Measurements from ENCODE around the gene RAP1A. TPM values are rescaled to one million over a fixed set of nuclear protein-coding genes. Genes with fewer than 3 reads are reported as not detected.

The RAP1A gene
- polyA plus RNA-seq, 2 donors = 56.8 to 60.2 TPM

DNA sequence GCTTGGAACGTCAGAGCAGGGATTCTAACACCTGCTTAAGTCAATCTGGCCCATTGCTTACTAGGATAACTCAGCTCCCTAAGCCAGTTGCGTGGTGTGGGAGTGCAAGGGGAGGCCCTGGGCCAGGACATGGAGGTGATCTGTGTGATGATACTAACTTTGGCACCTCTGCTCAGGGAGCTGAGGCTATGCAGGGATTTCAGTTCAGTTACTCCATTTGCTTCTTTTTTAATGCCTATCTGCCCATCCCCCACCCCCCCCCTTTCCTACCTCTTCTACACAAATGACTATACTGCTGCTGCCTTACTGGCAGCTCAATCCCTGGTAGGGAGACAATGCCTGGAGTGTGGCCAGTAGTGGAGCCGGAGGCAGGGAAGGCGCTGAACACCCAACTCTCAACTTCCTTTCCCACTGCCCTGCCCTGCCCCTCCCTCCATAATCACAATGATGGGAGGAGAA is 100.1 kb downstream of the RAP1A start:
- Histone ChIP-seq H3K27me3 (ENCODE audit: control insufficient read depth in 1 of 2, insufficient read depth in 2 of 2, low read length in 2 of 2) (no peaks in the 10 kb centered on the region), H3K4me1 (ENCODE audit: control insufficient read depth in 2 of 2, insufficient read depth in 2 of 2, low read length in 1 of 2) (peaks cover 7 to 23% of the 10 kb centered on the region in 2 donors), H3K27ac (ENCODE audit: low read depth in 2 of 2, low read length in 1 of 2) (peak overlapping the region in 1 of 2 donors; percentile 50), H3K4me3 (ENCODE audit: low read depth in 1 of 2, low read length in 2 of 2) (no peak overlapping the region), H3K9me3 (ENCODE audit: control insufficient read depth in 2 of 2, insufficient read depth in 1 of 2, low read depth in 1 of 2, low read length in 1 of 2) (no peaks in the 10 kb centered on the region), H3K36me3 (ENCODE audit: control insufficient read depth in 2 of 2, insufficient read depth in 2 of 2, low read length in 1 of 2) (no peaks in the 10 kb centered on the region)
- 53 to 54% methylated on average over 4 of the region's 4 CpGs for WGBS, 2 donors

DNA sequence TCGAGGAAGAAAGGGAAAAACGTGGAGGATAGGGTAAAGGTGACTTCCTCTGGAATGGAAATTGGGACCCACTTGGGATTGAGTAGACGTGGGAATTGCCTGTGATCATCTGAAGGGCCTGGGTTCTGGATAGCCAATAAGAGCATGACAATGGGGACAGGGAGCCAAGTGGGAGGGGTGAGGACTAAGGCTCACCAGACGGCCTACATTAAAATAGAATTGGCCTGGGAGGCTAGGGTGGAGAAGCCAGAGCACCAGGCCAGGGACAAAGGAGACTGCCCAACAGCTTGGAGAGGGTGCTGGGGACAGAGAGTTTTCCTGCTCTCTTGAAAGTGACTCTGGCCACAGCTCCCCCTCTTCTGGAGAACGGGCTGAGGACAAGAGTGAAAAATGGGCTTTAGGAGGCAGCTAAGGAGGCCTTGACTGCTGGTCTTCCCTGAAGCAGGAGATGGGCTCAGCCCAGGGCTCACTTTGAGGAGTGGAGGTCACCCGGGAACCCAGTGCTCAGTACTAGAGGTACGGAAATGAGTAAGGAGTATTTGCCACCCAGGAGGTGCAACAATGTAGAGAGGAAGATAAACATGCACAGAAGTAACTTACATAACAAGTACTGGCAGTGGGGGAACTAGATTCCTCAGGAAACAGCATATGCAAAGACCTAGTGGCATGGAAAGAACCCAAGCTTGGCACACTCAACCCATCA is 100.8 kb downstream of the RAP1A start:
- Histone ChIP-seq H3K9me3 (ENCODE audit: control insufficient read depth in 2 of 2, insufficient read depth in 1 of 2, low read depth in 1 of 2, low read length in 1 of 2) (no peaks in the 10 kb centered on the region), H3K36me3 (ENCODE audit: control insufficient read depth in 2 of 2, insufficient read depth in 2 of 2, low read length in 1 of 2) (no peaks in the 10 kb centered on the region), H3K4me1 (ENCODE audit: control insufficient read depth in 2 of 2, insufficient read depth in 2 of 2, low read length in 1 of 2) (peaks cover 7 to 25% of the 10 kb centered on the region in 2 donors), H3K4me3 (ENCODE audit: low read depth in 1 of 2, low read length in 2 of 2) (no peak overlapping the region), H3K27me3 (ENCODE audit: control insufficient read depth in 1 of 2, insufficient read depth in 2 of 2, low read length in 2 of 2) (no peaks in the 10 kb centered on the region), H3K27ac (ENCODE audit: low read depth in 2 of 2, low read length in 1 of 2) (peak overlapping the region; percentile 42 to 50)
- WGBS, 2 donors = 57 to 58% methylated on average over 7 of the region's 7 CpGs

DNA sequence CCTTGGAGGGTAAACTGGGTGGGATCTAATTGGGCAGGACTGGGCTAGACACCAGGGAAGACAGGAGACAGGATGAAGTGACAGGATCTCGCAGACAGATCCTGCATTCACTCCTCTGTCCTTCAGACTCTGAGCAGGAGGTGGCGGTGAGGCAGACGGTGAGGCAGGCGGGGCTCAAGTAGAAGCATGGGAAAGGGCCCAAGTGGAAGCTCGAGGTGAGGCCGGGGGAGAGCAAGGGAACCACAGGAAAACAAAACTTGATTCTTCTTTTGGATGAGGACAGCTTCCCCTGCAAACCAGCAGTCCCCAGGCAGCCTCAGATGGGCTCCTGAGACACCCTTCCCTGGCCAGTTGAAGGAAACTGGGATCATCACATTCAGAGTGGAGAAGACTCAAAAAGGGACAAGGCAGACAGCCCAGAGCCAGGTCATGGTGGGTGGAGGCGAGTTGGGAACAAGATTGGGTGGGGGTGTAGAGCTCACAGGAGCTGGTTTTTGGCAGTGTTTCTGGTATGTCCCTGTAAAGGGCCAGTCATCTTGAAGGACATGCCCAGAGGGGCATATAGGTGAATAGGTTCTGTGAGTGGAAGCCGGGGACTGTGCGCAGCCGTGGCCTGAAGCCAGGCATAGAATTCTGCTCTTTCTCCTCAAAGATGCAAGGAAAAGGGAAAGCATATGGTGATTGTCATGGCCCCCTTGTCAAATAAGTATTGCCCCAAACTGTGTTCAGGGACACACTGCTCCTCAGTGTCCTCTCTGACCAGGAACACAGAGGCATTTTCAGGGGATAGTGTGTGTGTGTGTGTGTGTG is 101.6 kb downstream of the RAP1A start:
- no peaks in the 10 kb centered on the region for H3K36me3 ChIP-seq (ENCODE audit: control insufficient read depth in 2 of 2, insufficient read depth in 2 of 2, low read length in 1 of 2)
- no peak overlapping the region for H3K4me3 ChIP-seq (ENCODE audit: low read depth in 1 of 2, low read length in 2 of 2)
- H3K4me1 ChIP-seq (ENCODE audit: control insufficient read depth in 2 of 2, insufficient read depth in 2 of 2, low read length in 1 of 2) = peaks cover 7 to 25% of the 10 kb centered on the region in 2 donors
- no peaks in the 10 kb centered on the region for H3K27me3 ChIP-seq (ENCODE audit: control insufficient read depth in 1 of 2, insufficient read depth in 2 of 2, low read length in 2 of 2)
- peak overlapping the region; percentile 42 to 44 for H3K27ac ChIP-seq (ENCODE audit: low read depth in 2 of 2, low read length in 1 of 2)
- 46 to 49% methylated on average over 10 of the region's 10 CpGs for WGBS, 2 donors
- no peaks in the 10 kb centered on the region for H3K9me3 ChIP-seq (ENCODE audit: control insufficient read depth in 2 of 2, insufficient read depth in 1 of 2, low read depth in 1 of 2, low read length in 1 of 2)

DNA sequence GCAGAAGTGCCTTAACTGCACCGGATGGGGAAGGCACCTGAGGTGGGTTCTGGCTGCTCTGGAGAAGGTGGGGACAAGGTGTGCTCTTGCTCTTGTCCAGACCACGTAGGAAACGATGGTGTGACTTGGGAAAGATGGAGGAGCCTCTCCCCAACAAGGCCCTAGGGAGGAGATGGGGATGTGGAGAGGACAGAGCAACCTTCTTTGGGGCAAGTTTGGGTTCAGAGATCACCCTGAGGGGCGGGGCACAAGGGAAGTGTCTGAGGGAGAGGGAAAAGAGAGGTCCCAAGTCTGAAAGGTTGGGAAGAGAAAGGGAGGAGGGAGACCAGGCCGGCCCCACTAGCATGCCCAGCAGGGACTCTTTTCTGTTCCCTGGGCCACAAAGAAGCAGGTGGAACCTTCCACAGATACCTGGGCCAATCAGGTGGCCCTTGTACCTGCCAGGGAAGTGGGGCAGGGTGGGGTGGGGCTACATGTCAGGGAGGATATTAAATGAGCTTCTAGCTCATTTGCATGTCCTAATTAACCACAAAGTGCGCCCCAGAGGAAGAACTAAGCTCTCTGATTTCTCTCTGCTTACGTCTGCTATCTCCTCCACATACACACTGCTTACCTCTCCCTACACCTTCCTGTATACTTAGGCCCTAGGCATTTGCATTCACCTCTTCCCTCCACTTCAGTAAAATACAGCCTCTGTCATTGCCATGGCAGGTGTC is 103.7 kb downstream of the RAP1A start:
- Histone ChIP-seq H3K4me1 (ENCODE audit: control insufficient read depth in 2 of 2, insufficient read depth in 2 of 2, low read length in 1 of 2) (peaks cover 7 to 25% of the 10 kb centered on the region in 2 donors), H3K27ac (ENCODE audit: low read depth in 2 of 2, low read length in 1 of 2) (peak overlapping the region in 1 of 2 donors; percentile 15), H3K36me3 (ENCODE audit: control insufficient read depth in 2 of 2, insufficient read depth in 2 of 2, low read length in 1 of 2) (peaks cover 0 to 3% of the 10 kb centered on the region in 2 donors), H3K9me3 (ENCODE audit: control insufficient read depth in 2 of 2, insufficient read depth in 1 of 2, low read depth in 1 of 2, low read length in 1 of 2) (no peaks in the 10 kb centered on the region), H3K4me3 (ENCODE audit: low read depth in 1 of 2, low read length in 2 of 2) (no peak overlapping the region), H3K27me3 (ENCODE audit: control insufficient read depth in 1 of 2, insufficient read depth in 2 of 2, low read length in 2 of 2) (no peaks in the 10 kb centered on the region)
- WGBS, 2 donors = 76 to 77% methylated on average over 7 of the region's 7 CpGs

DNA sequence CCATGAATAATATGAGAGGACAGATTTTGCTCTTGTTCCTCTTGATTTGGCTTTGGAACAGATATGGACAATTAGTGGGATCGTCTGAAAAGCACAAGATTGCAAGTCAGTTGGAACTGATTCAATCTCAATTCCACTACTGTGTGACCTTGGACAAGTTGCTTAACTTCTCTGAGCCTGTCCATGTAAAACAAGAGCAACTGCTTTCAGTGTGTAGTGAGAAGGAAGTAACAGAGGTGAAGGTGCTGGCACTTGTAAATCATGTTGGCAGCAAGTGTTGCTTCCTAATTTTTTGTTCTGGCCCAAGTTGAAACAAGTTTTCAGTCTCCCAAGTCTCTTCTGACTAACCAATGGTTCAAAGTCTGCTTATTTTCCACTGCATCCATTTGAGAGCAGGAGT is 104.3 kb downstream of the RAP1A start:
- Histone ChIP-seq H3K4me1 (ENCODE audit: control insufficient read depth in 2 of 2, insufficient read depth in 2 of 2, low read length in 1 of 2) (peaks cover 7 to 25% of the 10 kb centered on the region in 2 donors), H3K27ac (ENCODE audit: low read depth in 2 of 2, low read length in 1 of 2) (peak overlapping the region in 1 of 2 donors; percentile 18), H3K4me3 (ENCODE audit: low read depth in 1 of 2, low read length in 2 of 2) (no peak overlapping the region), H3K27me3 (ENCODE audit: control insufficient read depth in 1 of 2, insufficient read depth in 2 of 2, low read length in 2 of 2) (no peaks in the 10 kb centered on the region), H3K36me3 (ENCODE audit: control insufficient read depth in 2 of 2, insufficient read depth in 2 of 2, low read length in 1 of 2) (peaks cover 0 to 3% of the 10 kb centered on the region in 2 donors), H3K9me3 (ENCODE audit: control insufficient read depth in 2 of 2, insufficient read depth in 1 of 2, low read depth in 1 of 2, low read length in 1 of 2) (no peaks in the 10 kb centered on the region)
- WGBS, 2 donors = 26% methylated on average over 1 of the region's 1 CpG

DNA sequence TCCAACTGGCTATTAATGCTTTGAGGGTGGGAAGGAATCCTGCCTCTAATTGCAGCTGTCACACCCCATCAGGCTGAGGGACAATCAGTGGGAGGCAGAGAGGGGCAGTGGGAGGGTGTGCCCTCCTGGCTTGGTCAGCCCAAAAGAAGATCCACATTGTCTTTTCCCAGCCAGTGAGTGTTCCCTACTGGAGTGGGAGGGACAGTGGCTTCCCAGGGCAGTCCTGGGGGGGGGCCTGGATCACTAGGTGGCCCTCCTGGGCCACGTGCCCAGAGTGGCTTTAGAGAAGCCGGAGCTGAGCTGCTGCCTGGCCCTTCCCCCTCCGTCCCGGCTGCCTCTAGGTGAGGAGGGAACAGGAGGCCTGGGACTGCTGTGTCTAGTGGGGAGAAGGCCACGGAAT is 105.6 kb downstream of the RAP1A start:
- H3K4me1 ChIP-seq (ENCODE audit: control insufficient read depth in 2 of 2, insufficient read depth in 2 of 2, low read length in 1 of 2) = peaks cover 4 to 22% of the 10 kb centered on the region in 2 donors
- no peaks in the 10 kb centered on the region for H3K9me3 ChIP-seq (ENCODE audit: control insufficient read depth in 2 of 2, insufficient read depth in 1 of 2, low read depth in 1 of 2, low read length in 1 of 2)
- H3K27me3 ChIP-seq (ENCODE audit: control insufficient read depth in 1 of 2, insufficient read depth in 2 of 2, low read length in 2 of 2) = no peaks in the 10 kb centered on the region
- H3K4me3 ChIP-seq (ENCODE audit: low read depth in 1 of 2, low read length in 2 of 2) = no peak overlapping the region
- no peak overlapping the region for H3K27ac ChIP-seq (ENCODE audit: low read depth in 2 of 2, low read length in 1 of 2)
- WGBS, 2 donors = 32 to 38% methylated on average over 5 of the region's 5 CpGs
- H3K36me3 ChIP-seq (ENCODE audit: control insufficient read depth in 2 of 2, insufficient read depth in 2 of 2, low read length in 1 of 2) = peaks cover 0 to 3% of the 10 kb centered on the region in 2 donors

DNA sequence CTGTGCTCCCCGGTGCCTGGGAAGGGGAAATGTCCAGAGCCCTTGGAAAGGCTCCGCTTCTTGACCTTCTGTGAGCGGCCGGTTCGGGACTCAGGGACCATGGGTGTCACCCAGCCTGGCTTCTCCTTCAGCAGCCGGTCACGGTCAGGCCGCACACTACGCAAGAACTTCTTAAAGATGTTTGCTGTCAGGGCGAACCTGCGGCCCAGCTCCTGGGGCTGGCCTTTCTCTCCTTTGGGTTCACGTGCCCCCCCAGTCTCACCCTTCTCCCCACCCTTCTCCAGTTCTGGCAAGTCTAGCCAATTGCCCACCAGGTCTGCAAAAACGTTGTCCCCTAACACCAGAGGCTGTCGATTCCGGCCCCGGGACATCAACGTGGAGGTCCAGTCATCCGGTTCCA is 107.5 kb downstream of the RAP1A start:
- H3K9me3 ChIP-seq (ENCODE audit: control insufficient read depth in 2 of 2, insufficient read depth in 1 of 2, low read depth in 1 of 2, low read length in 1 of 2) = no peaks in the 10 kb centered on the region
- peaks cover 0 to 6% of the 10 kb centered on the region in 2 donors for H3K4me1 ChIP-seq (ENCODE audit: control insufficient read depth in 2 of 2, insufficient read depth in 2 of 2, low read length in 1 of 2)
- no peaks in the 10 kb centered on the region for H3K27me3 ChIP-seq (ENCODE audit: control insufficient read depth in 1 of 2, insufficient read depth in 2 of 2, low read length in 2 of 2)
- H3K27ac ChIP-seq (ENCODE audit: low read depth in 2 of 2, low read length in 1 of 2) = no peak overlapping the region
- H3K36me3 ChIP-seq (ENCODE audit: control insufficient read depth in 2 of 2, insufficient read depth in 2 of 2, low read length in 1 of 2) = peaks cover 0 to 3% of the 10 kb centered on the region in 2 donors
- 84 to 89% methylated on average over 18 of the region's 18 CpGs for WGBS, 2 donors
- H3K4me3 ChIP-seq (ENCODE audit: low read depth in 1 of 2, low read length in 2 of 2) = no peak overlapping the region

DNA sequence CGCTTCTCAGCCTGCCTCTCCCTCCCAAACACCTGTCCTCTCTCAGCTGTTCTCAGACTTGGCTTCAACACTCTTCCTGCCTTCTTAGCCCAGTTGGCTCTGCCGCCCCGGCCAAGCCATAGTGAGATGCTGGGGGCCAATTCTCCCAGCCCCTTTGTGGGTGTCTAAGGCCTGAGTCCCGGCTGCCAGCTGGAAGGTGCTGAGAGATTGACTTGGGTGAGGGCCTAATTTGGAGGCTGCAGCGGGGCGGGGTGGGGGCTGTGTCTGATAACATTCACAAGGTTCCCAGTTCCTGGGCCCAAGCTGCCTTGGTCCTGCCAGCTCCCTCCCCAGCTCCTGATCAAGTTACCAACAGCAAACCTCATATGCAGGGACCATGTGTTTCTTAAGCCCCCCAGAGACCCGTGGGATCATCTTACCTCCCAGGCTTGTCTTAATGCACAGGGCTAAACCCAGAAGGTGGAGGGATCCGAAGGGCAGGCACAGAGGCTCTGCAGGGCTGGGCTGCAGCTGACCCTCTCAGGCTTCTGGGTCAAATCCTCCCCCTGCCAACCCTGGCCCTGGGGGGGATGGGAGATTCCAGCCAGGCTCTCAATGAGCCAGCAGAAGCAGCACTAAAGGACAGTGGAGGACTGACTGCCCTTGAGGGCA is 109.8 kb downstream of the RAP1A start:
- Histone ChIP-seq H3K4me1 (ENCODE audit: control insufficient read depth in 2 of 2, insufficient read depth in 2 of 2, low read length in 1 of 2) (peaks cover 3 to 8% of the 10 kb centered on the region in 2 donors), H3K27me3 (ENCODE audit: control insufficient read depth in 1 of 2, insufficient read depth in 2 of 2, low read length in 2 of 2) (no peaks in the 10 kb centered on the region), H3K27ac (ENCODE audit: low read depth in 2 of 2, low read length in 1 of 2) (peak overlapping the region in 1 of 2 donors; percentile 20), H3K9me3 (ENCODE audit: control insufficient read depth in 2 of 2, insufficient read depth in 1 of 2, low read depth in 1 of 2, low read length in 1 of 2) (no peaks in the 10 kb centered on the region), H3K4me3 (ENCODE audit: low read depth in 1 of 2, low read length in 2 of 2) (no peak overlapping the region), H3K36me3 (ENCODE audit: control insufficient read depth in 2 of 2, insufficient read depth in 2 of 2, low read length in 1 of 2) (peaks cover 0 to 3% of the 10 kb centered on the region in 2 donors)
- WGBS, 2 donors = 56 to 61% methylated on average over 8 of the region's 8 CpGs
